ENCODE data around the gene PPEF1. TPM values are rescaled to one million over a fixed set of nuclear protein-coding genes. Genes with fewer than 3 reads are reported as not detected.

Gene PPEF1
- total and polyA plus RNA-seq, 12 donors: 0.07 to 0.93 (median 0.31) TPM; not detected in 6

DNA sequence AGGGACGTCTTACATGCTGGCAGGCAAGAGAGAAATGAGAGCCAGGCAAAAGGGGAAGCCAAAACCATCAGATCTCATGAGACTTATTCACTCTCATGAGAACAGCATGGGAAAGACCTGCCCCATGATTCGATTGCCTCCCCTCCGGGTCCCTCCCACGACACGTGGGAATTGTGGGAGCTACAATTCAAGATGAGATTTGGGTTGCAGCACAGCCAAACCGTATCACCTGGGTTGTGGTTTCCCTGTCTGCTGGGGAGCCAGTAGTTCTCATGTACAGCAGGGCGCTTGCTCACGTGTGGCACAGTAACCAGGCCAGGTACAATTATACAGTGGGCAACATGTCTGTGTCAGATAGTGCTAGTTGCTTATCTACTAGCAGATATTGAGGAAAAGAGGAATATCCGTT, 24.5 kb upstream of the PPEF1 start:
- Histone ChIP-seq H3K4me3 (no peak overlapping the region), H3K27ac (no peak overlapping the region), H3K4me1 (no peaks in the 10 kb centered on the region), H3K27me3 (no peaks in the 10 kb centered on the region), H3K36me3 (no peaks in the 10 kb centered on the region), H3K9me3 (no peaks in the 10 kb centered on the region)
- intact Hi-C loops (cut with DNase I): no loop called here
- no peak for DNase-seq
- ATAC-seq: no peak
- WGBS, 2 donors: 74 to 81% methylated on average over 9 of the region's 9 CpGs
- TF ChIP-seq CTCF (IDR thresholded peaks at IDR 0.05): no peak

DNA sequence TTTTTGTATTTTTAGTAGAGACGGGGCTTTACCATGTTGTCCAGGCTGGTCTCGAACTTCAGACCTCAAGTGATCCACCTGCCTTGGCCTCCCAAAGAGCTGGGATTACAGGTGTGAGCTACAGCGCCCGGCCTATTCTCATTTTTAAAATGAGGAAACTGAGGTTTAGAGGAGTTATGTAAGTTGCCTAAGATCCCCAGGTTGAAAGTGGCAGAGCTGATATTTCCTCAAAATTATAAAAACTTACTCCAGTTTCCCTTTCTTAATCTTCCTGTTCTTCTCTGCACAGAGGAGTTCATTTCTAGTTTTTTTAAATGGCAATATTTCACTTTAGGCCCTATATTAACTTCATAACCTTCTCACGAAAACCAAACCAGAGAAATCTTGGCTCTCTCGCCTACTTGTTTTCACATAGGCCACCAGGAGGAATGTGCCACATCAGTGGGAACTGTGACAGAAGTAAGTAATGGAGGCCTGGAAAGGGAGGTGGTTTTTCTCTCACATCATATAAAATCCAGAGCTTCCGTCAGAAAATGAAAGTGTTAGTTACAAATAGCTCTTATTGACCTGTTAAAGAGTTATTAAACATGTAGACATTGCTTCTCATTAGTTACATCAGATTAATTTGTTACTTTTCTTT, 19.5 kb upstream of the PPEF1 start:
- Histone ChIP-seq H3K36me3 (no peaks in the 10 kb centered on the region), H3K4me1 (no peaks in the 10 kb centered on the region), H3K4me3 (no peak overlapping the region), H3K27me3 (no peaks in the 10 kb centered on the region), H3K9me3 (no peaks in the 10 kb centered on the region), H3K27ac (no peak overlapping the region)
- intact Hi-C loops (cut with DNase I): loop anchor here in 1 of 10 donors (5.0 kb wide), 1 partner anchor 139 kb away; no protein-coding TSS in a partner anchor
- DNase-seq (no peak), ATAC-seq (no peak)
- 90 to 94% methylated on average over 7 of the region's 7 CpGs for WGBS, 2 donors
- no peak for TF ChIP-seq CTCF (IDR thresholded peaks at IDR 0.05)

DNA sequence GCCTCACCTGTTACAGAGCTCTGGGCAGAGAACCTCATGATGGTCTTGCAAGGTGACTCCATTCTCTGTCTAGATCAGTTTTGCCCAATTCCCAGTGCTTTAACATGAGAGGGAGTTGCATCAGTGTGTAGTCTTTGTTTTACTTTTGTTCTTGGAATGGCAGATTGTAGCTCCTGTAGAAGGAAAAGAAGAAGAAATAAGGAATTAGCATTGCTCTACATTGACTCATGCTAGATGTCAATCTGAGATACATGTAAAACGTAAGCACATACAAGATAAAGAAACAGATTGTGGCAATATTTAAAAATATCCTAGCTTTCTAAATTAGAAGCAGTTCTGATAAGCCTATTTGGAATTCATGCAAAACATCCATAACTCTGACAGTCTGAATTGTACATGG, 16.0 kb upstream of the PPEF1 start:
- no peak for ATAC-seq
- H3K4me3 ChIP-seq: no peak overlapping the region

GRCh38 chrX:18692541-18692940, 14.9 kb upstream of the PPEF1 start:
- ATAC-seq (no peak), DNase-seq (no peak)
- H3K9me3 ChIP-seq: no peaks in the 10 kb centered on the region
- no peak overlapping the region for H3K4me3 ChIP-seq
- WGBS, 2 donors: 92 to 93% methylated on average over 4 of the region's 4 CpGs
- no peaks in the 10 kb centered on the region for H3K27me3 ChIP-seq
- no peak for TF ChIP-seq CTCF (IDR thresholded peaks at IDR 0.05)
- intact Hi-C loops (cut with DNase I): no loop called here
- H3K27ac ChIP-seq: no peak overlapping the region
- H3K4me1 ChIP-seq: no peaks in the 10 kb centered on the region
- H3K36me3 ChIP-seq: no peaks in the 10 kb centered on the region

More for the DNA sequence above, 16.0 kb upstream of the PPEF1 start:
- intact Hi-C loops (cut with DNase I): no loop called here
- H3K27ac ChIP-seq: no peak overlapping the region
- H3K9me3 ChIP-seq: no peaks in the 10 kb centered on the region
- H3K36me3 ChIP-seq: no peaks in the 10 kb centered on the region
- WGBS, 2 donors: 33 to 44% methylated on average over 1 of the region's 1 CpG
- TF ChIP-seq CTCF (IDR thresholded peaks at IDR 0.05): no peak
- no peak for DNase-seq
- no peaks in the 10 kb centered on the region for H3K27me3 ChIP-seq
- H3K4me1 ChIP-seq: no peaks in the 10 kb centered on the region
